ENCODE data around the gene STPG4.
"Not testable (repeated sequence)": the region's sequence is repeated elsewhere in the genome, so short reads cannot be mapped to it uniquely, and the experiment has no call there.

The STPG4 gene

DNA sequence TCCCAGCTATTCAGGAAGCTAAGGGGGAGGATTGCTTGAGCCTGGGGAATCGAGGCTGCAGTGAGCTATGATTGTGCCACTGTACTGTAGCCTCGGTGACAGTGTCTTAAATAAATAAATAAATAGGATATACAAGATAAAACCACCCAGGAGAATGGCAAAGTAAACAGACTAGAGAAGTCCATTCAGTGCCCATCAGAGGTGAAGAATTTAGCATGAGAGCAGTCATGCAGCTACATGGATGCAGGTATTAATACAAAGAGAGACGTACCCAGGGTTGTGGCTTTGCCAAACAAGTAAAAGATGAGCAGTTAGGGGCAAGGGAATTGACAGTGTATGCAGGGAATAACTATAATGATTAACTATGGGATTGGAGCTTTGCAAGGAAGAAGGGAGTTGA is 8.1 kb downstream of the STPG4 start:
- in situ Hi-C loops (cut with HindIII; ENCODE audit: low pct_ligation_motif_present, low pct_unique_long_range_greater_than_20kb, low sequenced_read_pairs), result no loop called here
- DNase-seq, result no peak

DNA sequence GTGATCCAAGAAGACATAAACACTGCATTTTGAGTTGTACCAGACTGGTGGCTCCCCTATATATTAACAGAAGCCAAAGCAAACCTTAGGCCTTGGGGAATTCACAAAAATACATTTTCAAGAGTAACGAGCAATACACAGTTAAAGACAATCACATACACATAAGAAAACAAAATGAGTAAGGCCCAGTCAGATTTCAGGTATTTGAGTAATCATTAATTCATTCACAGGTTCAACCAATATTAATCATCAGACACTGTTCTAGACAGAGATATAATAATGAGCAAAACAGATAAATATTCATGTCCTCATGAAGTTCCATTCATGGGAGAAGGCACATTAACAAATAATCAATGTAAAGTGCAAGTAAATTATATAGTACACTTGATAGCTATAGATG is 9.6 kb downstream of the STPG4 start:
- in situ Hi-C loops (cut with HindIII; ENCODE audit: low pct_ligation_motif_present, low pct_unique_long_range_greater_than_20kb, low sequenced_read_pairs), result no loop called here
- no peak for DNase-seq

DNA sequence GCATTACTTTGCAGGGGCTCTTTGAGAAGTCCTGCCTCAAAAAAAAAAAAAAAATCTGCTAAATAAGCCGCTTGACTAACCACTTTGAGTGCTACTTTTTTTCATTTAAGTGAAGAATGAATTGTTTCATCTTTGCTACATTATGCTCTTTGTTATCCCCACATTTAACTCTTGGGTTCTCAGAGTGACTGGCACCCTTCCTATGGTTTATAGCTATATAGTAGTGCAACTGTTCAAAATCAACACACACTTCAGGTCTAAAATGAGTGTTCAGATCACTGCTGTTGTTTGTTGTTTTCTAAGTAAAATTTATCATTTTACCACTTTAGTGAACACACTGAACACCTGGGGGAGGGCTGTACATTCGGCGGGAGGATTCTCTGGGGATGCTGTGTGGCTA is 13.6 kb downstream of the STPG4 start:
- in situ Hi-C loops (cut with HindIII; ENCODE audit: low pct_ligation_motif_present, low pct_unique_long_range_greater_than_20kb, low sequenced_read_pairs), result no loop called here
- DNase-seq, result no peak

DNA sequence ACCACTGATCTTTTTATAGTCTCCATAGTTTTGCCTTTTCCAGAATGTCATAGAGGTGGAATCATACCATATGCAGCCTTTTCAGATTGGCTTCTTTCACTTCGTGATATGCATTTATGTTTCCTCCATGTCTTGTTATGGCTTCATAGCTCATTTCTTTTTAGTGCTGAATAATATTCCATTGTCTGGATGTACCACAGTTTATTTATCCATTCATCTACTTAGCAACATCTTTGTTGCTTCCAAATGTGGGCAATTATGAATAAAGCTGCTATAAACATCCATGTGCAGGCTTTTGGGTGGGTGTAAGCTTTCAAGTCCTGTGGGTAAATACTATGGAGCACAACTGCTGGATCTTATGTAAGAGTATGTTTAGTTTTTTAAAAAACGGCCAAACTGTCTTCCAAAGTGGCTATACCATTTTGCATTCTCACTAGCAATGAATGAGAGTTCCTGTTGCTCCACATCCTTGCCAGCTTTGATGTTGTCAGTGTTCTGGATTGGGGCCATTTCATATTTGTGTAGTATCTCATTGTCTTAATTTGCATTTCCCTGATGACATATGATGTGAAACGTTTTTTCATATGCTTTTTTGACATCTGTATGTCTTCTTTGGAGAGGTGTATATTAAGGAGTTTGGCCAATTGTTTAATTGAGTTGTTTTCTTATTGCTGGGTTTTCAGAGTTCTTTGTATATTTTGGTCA is 20.6 kb downstream of the STPG4 start:
- DNase-seq, result no peak
- in situ Hi-C loops (cut with HindIII; ENCODE audit: low pct_ligation_motif_present, low pct_unique_long_range_greater_than_20kb, low sequenced_read_pairs), result no loop called here

DNA sequence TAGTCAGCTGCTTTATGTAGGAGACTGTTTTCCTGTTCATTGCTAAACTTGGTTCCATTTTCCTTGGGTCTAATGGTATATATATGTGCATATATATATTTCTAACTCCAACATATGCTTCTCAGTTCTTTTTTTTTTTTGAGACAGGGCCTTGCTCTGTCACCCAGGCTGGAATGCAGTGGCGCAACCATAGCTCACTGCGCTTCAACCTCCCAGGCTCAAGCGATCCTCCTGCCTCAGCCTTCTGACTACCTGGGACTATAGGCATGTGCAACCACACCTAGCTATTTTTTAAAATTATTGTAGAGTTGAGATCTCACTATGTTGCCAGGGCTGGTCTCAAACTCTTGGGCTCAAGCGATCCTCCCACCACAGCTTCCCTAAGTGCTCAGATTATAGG is 22.1 kb downstream of the STPG4 start:
- in situ Hi-C loops (cut with HindIII; ENCODE audit: low pct_ligation_motif_present, low pct_unique_long_range_greater_than_20kb, low sequenced_read_pairs), result no loop called here
- no peak for DNase-seq

DNA sequence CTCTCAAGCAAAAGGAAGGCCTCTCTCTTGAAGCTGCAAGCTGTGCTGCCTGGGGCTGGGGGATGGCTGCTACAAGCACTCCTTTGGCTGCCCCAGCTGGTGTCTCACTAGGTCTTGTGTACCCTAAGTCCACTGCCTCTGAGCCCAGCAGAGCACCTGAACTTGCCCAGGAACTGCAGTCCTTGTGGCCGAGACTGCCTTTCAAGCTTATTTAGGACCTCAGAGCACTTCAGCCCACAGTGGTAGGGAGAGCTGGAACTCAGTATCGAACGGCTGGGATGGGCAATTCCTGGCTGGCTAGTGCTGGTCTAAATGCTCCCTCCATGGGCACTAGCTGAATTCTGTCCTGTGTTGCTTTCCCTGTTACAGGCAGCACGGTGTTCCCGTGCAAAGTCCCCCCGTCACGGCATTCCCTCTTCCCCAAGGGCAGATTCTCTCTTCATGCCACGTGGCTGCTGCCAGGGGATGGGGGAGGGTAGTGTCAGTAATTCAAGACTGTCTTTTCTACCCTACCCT is 25.9 kb downstream of the STPG4 start:
- in situ Hi-C loops (cut with HindIII; ENCODE audit: low pct_ligation_motif_present, low pct_unique_long_range_greater_than_20kb, low sequenced_read_pairs), result no loop called here
- DNase-seq, result no peak

DNA sequence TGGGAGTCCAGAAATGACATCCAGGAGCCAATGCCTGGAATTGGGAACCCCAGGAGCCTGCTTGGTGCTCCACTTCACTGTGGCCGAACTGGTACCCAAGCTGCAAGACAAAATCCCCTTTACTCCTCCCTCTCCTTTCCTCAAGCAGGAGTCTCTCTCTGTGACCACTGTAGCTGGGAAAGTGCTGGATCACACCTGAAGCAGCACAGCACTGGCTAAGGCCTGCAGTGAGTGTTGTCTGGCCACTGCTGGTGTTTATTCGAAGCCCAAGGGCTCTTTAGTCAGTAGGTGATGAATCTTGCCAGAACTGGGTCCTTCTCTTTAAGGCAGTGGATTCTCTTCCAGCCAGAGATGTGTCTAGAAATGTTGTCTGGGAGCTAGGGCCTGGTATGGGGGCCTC is 26.4 kb downstream of the STPG4 start:
- in situ Hi-C loops (cut with HindIII; ENCODE audit: low pct_ligation_motif_present, low pct_unique_long_range_greater_than_20kb, low sequenced_read_pairs), result no loop called here
- no peak for DNase-seq

DNA sequence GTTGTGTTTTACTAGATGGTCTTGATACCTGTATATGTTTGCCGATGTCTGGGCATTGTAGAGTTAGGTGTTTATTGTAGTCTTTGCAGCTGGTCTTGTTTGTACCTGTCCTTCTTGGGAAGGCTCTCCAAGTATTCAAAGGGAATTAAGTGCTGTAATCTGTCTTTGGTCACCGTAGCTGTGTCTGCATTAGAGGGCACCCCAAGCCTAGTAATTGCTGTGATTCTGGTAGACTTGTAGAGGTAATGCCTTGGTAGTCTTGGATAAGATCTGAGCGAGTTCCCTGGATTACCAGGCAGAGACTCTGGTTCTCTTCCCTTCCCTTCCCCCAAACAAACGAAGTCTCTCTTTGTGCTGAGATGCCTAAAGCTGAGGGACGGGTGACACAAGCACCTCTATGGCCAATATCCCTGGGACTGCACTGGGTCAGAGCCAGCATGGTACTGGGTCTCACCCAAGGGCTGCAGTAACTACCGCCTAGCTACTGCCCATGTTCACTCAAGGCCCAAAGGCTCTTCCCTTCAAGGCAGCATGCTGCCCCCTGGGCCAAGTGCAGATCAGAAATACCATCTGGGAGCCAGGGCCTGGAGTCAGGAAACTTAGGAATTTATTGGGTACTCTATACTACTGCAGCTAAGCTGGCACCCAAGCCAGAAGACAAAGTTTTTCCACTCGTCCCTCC is 27.1 kb downstream of the STPG4 start:
- in situ Hi-C loops (cut with HindIII; ENCODE audit: low pct_ligation_motif_present, low pct_unique_long_range_greater_than_20kb, low sequenced_read_pairs), result no loop called here
- DNase-seq, result no peak

DNA sequence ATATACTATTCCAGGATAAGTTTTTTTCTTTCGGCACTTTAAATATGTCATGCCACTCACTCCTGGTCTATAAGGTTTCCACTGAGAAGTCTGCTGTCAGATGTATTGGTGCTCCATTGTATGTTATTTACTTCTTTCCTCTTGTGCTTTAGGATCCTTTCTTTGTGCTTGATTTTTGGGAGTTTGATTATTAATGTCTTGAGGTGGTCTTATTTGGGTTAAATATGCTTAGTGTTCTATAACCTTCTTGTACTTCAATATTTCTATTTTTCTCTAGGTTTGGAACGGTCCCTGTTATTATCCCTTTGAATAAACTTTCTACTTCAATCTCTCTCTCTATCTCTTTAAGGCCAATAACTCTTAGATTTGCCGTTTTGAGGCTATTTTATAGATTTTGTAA is 28.3 kb downstream of the STPG4 start:
- in situ Hi-C loops (cut with HindIII; ENCODE audit: low pct_ligation_motif_present, low pct_unique_long_range_greater_than_20kb, low sequenced_read_pairs), result no loop called here
- no peak for DNase-seq

DNA sequence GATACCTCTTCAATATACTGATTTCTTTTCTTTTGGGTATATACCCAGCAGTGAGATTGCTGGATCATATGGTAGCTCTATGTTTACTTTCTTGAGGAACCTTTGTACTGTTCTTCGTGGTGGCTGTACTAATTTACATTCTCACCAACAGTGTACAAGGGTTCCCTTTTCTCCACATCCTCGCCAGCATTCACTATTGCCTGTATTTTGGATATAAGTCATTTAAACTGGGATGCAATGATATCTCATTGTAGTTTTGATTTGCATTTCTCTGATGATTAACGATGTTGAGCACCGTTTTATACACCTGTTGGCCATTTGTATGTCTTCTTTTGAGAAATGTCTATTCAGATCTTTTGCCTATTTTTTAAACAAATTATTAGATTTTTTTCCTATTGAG is 30.4 kb downstream of the STPG4 start:
- DNase-seq; in situ Hi-C loops (cut with HindIII; ENCODE audit: low pct_ligation_motif_present, low pct_unique_long_range_greater_than_20kb, low sequenced_read_pairs): not testable (repeated sequence)

DNA sequence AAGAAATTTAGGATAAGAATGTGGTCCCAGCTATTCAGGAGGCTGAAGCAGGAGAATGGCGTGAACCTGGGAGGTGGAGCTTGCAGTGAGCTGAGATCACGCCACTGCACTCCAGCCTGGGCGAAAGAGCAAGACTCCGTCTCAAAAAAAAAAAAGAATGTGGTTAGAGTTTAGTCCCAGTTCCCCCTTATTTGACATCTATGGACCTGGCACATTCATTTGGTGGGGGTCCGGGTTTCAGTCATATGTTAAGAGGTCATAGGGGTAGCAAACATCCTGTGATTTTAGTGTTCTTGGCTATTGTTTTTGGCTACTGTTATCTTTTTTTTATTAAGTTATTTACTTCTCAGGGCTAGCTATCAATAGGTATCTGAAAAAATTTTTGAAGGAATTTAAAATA is 34.7 kb downstream of the STPG4 start:
- DNase-seq; in situ Hi-C loops (cut with HindIII; ENCODE audit: low pct_ligation_motif_present, low pct_unique_long_range_greater_than_20kb, low sequenced_read_pairs): not testable (repeated sequence)

DNA sequence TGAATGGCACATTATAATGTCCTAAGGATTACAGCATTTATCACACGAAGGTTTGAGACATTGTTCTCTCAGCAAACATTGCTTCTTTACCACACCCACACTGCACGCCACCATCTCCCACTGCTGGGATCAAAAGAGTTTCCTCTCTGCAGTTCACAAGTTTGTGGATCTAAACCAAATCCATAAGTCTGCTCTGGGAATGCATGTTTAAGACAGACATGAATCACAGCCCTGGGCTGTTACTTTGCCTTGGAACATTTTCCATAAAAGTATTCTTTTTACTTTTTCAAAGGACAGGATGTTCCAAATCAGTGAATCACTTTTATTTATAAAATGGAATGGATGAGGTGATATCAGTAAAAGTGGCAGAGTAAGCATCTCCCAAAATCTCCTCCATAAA is 36.1 kb downstream of the STPG4 start:
- in situ Hi-C loops (cut with HindIII; ENCODE audit: low pct_ligation_motif_present, low pct_unique_long_range_greater_than_20kb, low sequenced_read_pairs), result no loop called here
- no peak for DNase-seq

DNA sequence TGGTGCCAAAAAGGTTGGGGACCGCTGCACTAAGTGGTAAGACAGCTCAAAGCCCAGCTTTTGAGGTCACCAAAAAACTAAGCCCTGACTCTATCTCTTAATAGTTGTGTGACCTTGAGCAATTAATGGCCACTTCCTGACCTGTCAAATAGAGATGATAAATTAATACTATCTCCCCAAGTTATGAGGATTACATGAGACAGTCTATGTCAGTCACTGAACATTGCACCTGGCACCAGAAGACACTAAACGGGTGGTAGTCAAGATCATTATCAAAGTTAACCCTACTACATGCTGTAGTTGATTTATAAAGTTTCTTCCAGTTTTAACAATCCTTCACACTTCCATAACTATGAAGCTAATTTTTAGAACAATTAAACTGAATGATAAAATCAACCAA is 36.5 kb downstream of the STPG4 start:
- in situ Hi-C loops (cut with HindIII; ENCODE audit: low pct_ligation_motif_present, low pct_unique_long_range_greater_than_20kb, low sequenced_read_pairs), result no loop called here
- no peak for DNase-seq

DNA sequence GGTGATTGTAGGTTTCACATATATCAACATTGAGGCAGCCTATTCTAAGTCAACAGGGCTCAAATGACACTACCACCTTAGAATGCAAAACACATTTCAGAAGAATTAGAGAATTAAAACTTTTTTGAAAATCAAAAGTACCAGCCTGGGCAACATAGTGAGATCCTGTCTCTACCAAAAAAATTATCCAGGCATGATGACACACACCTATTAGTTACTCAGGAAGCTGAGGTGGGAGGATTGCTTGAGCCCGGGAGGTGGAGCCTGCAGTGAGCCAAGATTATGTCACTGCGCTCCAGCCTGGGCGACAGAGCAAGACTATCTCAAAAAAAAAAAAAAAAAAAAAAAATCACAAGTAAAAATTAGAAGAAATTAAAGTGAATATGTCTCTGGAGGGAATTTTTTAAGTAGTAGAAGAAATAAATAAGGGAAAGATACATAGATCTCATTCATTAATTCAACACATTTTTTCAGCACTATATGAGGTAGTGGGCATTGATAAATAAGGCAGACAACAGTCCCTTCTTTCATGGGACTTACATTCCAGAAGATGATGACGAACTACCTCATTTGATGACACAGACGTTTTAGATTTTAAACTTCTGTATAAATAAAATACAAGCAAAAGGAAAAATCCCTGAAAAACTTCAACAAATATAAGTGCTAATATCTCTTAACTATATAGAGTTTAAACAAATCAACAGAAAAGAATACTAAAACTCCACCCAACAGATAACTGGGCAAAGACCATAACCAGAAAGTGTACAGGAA is 42.3 kb downstream of the STPG4 start:
- in situ Hi-C loops (cut with HindIII; ENCODE audit: low pct_ligation_motif_present, low pct_unique_long_range_greater_than_20kb, low sequenced_read_pairs), result no loop called here
- no peak for DNase-seq

DNA sequence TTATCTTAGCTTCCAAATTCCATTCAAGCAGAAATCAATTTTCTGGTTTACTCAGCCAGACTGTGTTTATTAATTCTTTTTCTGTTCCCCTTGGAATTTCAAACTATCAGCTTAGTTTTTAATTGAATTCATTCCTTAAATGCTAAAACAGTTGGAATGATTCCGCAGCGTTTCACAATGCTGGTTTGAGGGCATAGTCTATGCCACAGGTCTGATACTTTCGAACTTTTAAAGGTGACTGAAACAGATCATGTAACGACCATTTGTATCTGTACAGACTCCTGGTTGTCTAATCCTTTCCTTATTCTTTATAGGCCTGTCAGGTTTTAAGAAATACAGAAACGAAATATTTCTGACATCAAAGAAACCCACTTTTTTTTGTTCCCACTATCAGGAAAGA is 45.4 kb downstream of the STPG4 start:
- in situ Hi-C loops (cut with HindIII; ENCODE audit: low pct_ligation_motif_present, low pct_unique_long_range_greater_than_20kb, low sequenced_read_pairs), result no loop called here
- DNase-seq, result no peak

DNA sequence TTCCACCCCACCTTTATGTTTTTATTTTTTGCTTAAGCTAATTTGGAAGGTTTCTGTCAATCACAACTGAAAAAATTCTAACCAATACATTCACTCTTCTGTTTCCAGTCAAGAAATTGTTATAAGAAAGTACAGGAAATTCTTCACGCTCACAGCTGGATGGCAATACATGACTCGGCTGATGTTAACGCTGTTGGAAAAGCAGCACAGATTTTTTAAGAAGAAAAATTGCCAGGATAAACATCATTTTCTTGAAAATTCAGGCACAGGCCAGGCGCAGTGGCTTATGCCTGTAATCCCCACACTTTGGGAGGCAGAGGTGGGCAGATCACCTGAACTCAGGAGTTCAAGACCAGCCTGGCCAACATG is 46.1 kb downstream of the STPG4 start:
- DNase-seq, result no peak
- in situ Hi-C loops (cut with HindIII; ENCODE audit: low pct_ligation_motif_present, low pct_unique_long_range_greater_than_20kb, low sequenced_read_pairs), result no loop called here

DNA sequence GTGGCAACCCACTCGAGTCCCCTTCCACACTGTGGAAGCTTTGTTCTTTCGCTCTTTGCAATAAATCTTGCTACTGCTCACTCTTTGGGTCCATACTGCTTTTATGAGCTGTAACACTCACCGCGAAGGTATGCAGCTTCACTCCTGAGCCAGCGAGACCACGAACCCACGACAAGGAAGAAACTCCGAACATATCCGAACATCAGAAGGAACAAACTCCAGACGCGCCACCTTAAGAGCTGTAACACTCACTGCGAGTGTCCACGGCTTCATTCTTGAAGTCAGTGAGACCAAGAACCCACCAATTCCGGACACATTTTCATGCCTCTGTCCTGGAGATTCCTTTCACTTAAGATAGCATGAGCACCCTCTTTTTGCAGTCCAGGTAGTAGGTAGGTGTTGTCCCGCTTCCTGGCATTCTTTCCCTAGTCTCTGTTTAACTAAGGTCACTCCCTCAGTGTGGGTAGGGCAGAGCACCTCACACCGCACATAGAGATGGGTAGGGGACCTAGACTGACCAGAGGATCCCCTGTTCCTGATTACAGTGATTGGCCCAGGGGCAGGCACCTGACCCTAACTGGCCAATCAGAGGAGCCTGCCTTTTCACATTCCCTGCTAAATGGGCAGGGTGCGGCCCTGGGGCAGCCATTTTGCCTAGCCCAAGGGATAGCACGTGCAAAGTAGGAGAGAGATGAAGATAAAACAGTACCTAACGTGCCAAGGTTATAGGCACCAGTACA is 46.7 kb downstream of the STPG4 start:
- DNase-seq; in situ Hi-C loops (cut with HindIII; ENCODE audit: low pct_ligation_motif_present, low pct_unique_long_range_greater_than_20kb, low sequenced_read_pairs): not testable (repeated sequence)

DNA sequence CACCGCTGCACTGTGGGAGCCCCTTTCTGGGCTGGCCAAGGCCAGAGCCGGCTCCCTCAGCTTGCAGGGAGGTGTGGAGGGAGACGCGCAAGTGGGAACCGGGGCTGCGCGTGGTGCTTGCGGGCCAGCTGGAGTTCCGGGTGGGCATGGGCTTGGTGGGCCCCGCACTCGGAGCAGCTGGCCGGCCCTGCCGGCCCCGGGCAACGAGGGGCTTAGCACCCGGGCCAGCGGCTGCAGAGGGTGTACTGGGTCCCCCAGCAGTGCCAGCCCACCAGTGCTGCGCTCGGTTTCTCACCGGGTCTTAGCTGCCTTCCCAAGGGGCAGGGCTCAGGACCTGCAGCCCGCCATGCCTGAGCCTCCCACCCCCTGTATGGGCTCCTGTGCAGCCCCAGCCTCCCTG is 47.9 kb downstream of the STPG4 start:
- in situ Hi-C loops (cut with HindIII; ENCODE audit: low pct_ligation_motif_present, low pct_unique_long_range_greater_than_20kb, low sequenced_read_pairs); DNase-seq: not testable (repeated sequence)

DNA sequence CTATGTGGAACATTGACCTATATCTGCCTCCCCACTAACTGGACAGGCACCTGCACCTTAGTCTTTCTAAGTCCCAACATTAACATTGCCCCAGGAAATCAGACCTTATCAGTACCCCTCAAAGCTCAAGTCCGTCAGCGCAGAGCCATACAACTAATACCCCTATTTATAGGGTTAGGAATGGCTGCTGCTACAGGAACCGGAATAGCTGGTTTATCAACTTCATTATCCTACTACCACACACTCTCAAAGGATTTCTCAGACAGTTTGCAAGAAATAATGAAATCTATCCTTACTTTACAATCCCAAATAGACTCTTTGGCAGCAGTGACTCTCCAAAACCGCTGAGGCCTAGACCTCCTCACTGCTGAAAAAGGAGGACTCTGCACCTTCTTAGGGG is 48.9 kb downstream of the STPG4 start:
- DNase-seq; in situ Hi-C loops (cut with HindIII; ENCODE audit: low pct_ligation_motif_present, low pct_unique_long_range_greater_than_20kb, low sequenced_read_pairs): not testable (repeated sequence)

Data from ACHN (cell line).